GM18873 (cell line): Measurements from ENCODE around the gene ZNF649.

Source experiments
- ATAC-seq: cut with Tn5 transposase; IDR thresholded peaks from one replicate; pipeline ENCODE4 v1.9.1; 2021; ENCODE audit warnings: mild to moderate bottlenecking, moderate library complexity, moderate number of reproducible peaks; ENCODE audit not compliant: unreplicated experiment, low FRiP score

ZNF649 gene

DNA sequence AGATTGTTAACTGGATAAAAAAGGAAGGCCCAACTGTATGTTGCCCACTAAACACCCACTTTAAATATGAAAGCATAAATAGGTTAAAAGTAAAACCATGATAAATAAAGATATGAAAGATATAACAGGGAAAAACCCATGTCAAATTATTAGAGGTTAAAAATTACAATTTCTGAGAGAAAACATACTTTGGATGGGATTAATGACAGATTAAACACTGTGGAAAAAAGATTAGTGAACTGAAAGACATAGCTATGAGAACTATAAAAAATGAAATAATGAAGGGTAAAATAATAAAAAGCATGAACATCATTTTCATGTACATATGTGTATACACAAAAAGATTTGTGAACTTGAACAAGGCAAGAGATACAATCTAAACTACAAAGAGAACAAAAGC lies 14.9 kb downstream of the ZNF649 start:
- no peak for ATAC-seq

DNA sequence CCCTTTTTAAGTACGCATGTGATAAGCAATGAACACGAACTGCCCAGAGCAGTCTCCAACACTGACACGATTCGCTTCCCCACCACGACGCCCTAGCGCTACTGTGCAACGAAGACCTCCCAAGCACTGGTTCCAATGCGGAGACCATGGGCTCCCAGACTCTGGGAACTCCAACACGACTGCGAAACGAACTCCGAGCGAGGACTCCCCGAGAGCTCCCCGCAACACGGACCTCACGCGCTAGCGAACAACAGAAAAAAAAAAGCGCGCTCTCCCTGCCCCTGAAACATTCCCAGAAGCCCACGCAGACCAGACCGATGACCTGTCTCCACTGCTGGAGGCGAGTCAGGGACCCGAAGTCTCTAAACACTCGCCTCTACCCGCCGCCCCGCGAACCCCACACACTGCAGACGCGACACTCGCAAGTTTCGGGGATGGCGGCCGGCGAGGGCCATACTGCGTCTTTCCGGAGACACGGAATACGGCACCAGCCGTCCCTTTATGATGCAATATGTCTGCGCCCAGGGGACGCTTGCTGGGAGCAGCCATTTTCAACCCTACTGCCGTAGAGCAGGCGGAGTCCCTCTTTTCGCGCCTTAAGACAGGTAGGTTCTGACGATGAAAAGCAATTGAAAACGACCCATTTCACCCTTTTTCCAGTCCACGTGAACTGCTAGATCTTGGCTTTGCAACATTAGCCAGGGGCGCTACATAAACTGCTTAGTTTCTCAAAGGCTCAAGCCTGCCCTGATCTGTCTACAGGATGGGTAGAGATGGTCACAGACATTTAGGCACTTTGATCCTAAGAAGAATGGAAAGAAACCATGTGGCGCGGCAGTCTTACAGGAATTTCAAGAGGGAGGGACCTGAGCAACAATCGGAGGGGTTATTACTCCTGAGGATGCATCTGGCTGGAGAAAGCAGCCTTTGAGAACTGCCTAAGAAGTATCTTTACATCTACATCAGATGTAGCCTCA lies 17.0 kb downstream of the ZNF649 start, which contains the start of gene ZNF577:
ZNF577 (minus strand) TSS at position 430 of the 977 bp plus-strand sequence. CDS start 7,569 bp downstream, outside the sequence.
- ATAC-seq, result no peak

DNA sequence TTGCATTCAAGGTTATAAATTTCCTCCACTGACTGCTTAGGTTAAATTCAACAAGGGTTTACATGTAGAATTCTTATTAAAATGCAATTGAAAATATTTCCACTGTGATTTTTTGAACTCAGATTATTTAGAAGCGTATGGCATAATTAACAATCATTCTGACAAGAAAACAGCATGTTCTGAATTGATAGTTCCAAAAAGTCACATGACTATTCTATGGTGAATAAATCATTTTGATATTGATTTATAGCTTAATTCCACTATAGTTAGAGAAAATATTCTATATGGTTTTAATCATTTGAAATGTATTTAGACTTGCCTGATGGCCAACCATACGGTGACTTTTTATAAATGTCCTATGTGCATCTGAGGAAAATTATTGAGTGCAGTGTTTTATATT lies 20.1 kb downstream of the ZNF649 start:
- ATAC-seq, result no peak

- no peak for ATAC-seq
Observed at GRCh38 chr19:51882518-51882917, 22.3 kb downstream of the ZNF649 start.

GRCh38 chr19:51873097-51873496 lies 31.7 kb downstream of the ZNF649 start:
- no peak for ATAC-seq

GRCh38 chr19:51861870-51862622 lies 42.8 kb downstream of the ZNF649 start:
- ATAC-seq, result no peak
